Middle frontal gyrus (tissue), 1 donor: ENCODE results near the gene REEP1.
"Not testable (repeated sequence)": the region's sequence is repeated elsewhere in the genome, so short reads cannot be mapped to it uniquely, and the experiment has no call there.

ENCODE experiments used
- DNase-seq: peaks from one replicate; pipeline ENCODE4 v3.0.0-alpha.2; 2015; ENCODE audit warnings: low spot score; ENCODE audit errors: extremely low spot score

REEP1 gene

DNA sequence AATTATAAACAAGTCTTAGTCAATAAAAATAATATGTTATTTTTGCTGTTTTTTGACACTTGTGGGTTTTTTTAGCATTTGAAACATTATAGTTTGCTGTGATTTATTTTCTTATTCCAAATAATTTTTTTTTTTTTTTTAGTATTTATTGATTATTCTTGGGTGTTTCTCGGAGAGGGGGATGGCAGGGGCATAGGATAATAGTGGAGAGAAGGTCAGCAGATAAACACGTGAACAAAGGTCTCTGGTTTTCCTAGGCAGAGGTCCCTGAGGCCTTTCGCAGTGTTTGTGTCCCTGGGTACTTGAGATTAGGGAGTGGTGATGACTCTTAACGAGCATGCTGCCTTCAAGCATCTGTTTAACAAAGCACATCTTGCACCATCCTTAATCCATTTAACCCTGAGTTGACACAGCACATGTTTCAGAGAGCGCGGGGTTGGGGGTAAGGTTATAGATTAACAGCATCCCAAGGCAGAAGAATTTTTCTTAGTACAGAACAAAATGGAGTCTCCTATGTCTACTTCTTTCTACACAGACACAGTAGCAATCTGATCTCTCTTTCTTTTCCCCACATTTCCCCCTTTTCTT is 8.5 kb upstream of the REEP1 start:
- not testable (repeated sequence) for DNase-seq

DNA sequence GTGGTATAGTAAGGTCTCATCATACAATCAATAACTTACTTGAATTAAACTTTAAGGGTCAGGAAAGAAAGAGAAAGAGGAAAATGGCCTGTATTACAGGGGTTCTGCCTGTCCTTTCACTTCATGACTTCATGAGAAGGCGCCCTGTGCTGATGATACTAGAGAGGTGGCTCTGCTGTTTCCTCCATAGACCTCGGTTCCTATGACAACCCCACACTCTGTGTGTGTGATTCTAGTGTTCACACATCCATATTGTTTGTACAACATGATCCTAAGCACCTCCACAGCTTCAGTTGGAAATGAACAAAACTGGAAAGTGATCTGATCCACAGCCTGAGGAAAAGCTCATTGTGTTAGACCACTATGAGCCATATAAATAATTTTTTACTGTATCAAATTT is 7.0 kb upstream of the REEP1 start:
- no peak for DNase-seq

DNA sequence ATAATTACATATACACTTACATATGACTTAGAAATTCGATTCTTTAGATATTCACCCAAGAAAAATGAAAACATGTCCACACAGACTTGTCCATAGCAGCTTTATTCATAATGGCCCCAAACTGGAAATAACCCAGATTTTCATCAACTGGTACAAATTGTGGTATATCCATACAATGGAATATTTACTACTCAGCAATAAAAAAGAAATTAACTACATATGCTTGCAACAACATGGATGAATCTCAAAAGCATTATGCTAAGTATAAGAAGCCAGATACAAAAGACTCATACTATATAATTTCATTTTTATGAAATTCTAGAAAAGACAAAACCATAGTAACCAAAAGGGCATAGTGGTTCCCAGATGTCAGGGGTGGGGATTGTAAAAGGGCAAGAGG is 5.1 kb upstream of the REEP1 start:
- DNase-seq, result no peak

DNA sequence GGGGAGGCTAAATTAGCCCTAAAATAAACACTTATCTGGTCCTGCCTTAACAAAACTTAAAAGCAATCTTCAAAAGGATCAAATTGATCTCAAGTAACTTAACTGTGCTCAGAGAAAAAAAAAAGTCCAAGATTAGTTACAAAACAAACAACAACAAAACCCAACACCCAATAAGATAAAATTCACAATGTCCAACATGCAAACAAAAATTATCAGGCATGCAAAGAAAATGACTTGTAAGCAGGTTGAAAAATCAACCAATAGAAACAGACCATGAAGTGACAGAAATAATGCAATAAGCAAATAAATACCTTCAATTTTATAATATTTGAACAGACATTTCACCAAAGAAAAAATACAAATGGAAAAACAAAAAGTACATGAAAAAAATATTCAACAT is 4.0 kb upstream of the REEP1 start:
- DNase-seq, result no peak

DNA sequence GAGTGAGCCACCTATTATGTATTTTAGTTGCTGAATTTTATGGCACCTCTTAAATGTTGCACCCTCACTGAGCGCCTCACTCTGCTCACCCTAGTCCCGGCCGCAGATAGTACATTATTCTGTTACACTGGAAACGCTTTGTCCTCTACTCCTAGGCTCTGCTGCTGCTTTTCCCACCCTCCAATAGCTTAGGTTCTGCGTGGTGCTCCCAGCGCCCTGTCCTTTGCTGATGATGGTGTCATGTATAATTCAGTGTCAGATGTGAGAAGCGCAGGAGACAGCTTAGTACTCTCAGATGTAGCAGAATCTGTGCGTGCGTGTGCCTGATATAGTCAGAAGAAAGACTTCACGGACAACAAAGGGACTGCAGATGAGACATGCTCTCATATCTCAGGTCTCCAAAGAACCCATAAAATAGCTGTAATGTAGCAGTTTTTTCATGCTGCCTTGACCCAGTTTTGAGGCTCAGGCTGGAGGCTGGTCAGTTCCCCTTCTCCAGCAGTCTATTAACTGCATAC is 1.4 kb upstream of the REEP1 start:
- DNase-seq, result no peak

DNA sequence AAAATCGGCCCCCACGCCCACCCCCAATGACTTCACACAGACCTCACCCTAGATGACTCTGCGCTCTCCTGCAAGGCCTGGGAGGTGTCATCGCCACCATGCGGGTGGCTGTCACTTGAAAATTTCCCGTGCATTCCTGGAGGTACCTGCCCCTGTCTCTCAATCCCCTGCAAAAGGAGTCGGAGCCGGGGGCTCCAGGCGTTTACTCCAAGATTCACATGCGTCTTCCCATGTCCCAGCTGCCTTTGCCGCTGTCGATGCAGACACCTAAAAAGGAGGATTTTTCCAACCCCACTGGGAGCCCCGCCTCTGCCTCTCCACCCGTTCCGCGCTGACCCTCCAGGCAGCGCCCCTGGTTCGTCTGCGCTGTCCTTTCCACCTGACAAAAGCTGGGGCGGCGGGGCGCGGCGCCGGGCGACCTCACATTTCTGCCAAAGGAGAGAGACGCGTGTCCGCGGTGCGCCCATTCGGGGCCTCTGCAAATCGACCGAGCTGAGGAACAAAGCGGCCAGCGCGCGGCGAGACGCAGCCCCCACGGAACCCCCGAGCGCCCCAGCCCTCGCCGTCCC is 667 bp downstream of the REEP1 start:
- DNase-seq, result no peak

DNA sequence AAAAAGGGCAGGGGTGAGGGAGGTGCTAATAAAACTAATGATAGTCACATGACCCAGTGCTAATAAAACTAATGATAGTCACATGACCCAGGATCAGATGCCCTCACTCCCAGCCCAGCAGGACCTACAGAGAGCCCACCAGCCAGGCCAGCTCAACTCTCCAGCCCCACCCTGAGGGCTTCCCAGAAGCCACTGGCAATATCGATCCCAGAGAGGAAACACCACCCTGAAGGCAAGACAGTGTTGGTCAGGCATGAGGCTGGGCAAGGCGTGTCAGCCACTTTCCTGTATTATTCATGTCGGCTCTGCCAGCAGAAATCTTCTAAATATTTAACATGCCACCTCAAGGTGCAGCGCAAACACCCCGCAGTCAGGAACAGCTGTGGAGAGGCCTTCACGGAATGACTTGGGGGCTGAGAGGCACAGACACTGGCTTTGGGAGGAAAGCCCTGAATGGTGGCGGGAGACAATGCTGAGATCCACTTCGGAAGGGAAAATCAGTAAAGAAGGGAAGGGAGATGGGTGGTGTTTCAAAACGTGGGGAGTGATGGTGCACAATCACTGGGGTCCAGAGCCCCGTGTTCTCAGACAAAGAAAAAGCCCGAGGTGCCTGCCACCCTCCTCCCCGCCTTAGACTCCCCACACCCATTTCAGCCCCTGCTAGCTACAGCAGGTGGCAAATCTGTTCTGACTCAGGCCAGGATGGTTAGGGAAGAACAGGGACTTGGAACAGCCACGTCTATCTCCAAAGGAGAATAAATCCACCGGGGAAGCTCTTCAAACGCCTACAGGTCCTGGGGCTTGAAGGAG is 1.4 kb downstream of the REEP1 start:
- no peak for DNase-seq

DNA sequence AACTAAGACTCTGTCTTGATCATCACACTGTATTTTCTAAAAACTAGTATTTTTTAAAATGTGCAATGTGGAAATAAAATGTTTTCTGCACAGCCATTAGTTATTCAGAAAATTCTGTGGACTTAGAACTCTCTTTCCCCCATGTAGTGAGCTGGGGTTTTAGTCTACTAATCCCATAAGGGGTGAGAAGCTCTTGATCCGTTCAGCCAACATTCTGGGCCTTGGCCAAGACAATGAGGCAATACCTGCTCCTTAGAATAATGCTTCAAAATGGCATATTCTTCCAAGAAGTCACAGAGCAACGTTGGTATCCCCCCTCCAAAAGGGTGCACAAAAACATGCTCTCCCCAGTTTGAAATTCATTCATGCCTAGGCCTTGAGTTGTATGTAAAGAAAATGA is 4.0 kb downstream of the REEP1 start:
- no peak for DNase-seq

DNA sequence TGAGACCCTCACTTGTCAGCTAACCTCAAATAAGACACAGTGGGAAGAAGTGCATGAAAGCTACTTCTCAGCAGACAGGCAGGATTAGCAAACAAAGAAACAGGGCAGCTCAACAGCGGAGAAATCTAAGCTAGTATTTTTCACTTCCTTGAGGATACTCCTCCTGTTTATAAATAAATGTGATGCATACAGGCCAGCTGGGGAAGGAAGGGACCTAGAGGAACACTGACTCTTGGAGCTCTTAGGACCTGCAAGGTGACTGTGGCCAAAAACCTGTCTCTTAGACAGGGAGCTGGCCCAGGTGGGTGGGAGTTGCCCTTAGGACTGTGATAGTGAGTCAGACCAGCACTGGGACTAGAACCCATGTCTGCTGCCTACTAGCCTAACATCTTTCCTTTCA is 4.8 kb downstream of the REEP1 start:
- DNase-seq, result no peak

DNA sequence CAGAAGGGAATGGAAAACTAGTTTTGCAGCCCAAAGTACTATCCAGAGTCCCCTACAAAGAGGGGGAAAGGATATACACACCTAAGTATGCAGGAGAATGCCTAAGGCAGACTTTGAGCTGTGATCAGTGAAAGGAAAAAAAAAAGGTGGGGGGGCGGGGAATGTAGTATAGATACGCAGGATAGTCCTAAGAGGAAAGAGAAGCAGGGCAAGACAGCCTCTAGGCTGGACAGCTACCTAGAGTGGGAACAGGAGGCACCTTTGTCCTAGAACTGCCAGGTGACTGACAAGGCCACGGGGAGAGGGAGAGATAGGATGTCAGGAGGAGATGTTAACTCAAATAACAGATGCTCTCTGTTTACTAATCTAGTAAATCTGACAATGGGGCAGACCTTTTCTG is 6.0 kb downstream of the REEP1 start:
- no peak for DNase-seq

DNA sequence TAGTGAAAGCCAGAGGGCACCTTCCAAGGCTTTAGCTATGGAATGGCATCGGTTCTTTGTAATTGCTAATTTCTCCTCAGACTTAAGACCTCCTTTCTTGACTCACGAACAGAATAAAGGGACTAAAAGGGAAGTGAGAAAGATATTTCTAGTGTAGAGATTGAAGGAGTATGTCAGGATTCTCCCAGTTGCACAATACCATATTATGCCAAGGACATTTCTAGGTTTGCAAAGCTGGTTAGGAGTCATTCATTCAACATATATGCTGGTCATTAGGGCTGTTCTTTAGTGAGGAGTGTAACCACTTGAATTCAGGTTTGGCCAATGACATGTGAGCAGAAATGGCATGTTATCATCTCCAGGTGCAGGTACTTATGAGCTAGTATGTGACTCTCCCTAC is 7.4 kb downstream of the REEP1 start:
- DNase-seq, result no peak

DNA sequence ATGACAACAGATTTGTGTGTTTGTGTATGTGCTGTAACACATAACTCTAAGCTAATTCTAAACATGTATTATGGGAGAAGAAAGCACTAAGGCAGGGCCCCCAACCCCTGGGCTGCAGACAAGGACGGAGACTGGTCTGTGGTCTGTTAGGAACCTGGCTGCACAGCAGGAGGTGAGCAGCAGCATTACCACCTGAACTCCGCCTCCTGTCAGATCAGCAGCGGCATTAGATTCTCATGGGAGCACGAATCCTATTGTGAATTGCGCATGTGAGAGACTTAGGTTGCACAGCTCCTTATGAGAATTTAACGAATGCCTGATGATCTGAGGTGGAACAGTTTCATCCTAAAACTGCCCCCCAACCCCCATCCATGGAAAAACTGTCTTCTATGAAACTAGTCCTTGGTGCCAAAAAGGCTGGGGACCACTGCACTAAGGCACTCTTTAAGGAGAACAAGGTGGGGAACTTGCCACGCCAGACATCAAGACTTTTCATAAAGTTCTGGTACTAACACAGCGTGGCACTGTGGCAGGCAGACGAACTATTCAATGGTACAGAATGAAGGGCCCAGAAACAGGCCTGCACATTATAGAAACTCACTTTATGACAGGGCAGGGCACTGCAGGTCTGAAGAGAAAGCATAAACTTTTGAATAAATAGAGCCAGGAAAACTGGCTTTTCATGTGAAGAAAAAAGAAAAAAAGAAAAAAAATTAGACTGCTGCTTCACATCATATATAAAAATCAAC is 14.0 kb downstream of the REEP1 start:
- no peak for DNase-seq

DNA sequence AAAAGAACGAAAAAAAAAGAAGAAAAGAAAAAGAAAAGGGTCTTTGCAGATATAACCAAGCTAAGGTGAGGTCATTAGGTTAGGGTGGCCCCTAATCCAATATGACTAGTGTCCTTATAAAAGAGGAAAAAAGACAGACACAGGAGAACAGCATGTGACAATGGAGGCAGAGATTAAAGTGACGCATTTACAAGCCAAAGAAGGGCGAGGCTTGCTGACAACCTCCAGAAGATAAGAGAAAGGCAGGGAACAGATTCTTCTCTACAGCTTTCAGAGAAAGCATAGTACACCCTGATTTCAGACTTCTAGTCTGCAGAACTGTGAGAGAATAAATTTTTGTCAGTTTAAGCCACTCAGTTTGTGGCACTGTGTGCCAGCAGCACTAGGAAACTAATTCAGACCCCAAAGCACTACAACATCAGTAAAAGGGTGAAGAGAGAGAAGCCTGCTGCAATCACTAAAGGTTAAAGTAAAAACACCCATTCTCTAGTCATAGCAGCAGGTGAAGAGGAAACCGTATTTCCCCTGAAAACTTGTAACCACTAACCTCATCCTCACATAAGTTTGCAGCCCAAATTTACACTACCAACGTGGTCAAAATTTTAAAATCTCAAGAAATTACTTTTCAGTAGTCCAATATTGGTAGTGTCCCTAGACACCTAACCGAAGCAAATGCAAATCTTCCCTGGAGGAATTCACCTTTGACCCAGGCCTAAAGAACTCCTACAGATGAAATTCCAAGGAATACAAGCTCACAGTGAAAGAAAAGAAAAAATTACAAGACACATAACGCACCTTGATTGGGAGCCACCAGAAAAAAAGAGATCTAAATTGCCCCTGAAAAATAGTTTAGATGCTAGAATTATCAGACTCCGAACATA is 17.5 kb downstream of the REEP1 start:
- no peak for DNase-seq

DNA sequence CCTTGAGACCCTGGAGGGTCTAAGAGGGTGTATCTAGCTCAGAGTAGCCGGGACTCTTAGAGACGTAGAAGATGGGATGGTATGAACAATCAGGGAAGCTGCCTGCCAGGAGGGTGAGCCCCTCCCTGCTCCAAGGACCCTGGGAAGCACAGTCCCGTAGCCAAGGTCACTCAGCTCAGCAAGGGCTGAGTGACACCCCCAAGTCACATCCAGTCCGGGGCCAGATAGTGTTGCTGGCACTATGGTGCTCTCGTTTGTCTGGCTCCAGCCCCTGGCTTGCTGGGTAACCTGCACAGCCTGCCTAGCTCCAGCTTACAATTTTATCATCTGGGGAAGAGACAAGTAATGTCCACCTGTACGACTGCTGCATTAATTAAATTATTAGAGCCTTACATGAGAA is 22.3 kb downstream of the REEP1 start:
- no peak for DNase-seq

DNA sequence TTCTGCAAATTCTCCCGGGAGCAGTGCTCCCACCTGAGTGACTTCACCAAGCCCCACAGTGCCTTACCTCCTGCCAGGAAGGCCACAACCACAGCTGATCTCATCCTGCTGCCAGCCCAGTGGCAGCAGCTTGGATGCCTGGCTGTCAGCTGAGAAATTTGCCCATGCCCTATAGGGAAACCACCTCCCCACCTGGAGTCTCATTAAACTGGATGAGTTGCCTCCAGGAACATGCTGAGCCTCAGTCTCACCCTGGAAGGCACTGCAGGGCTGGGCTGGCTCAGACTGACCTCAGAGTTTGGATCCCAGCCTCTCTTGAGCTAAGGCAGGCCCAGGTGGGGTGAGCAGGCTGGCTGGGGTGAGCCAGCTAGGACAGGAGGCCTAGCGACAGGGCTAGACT is 23.3 kb downstream of the REEP1 start:
- DNase-seq, result no peak

DNA sequence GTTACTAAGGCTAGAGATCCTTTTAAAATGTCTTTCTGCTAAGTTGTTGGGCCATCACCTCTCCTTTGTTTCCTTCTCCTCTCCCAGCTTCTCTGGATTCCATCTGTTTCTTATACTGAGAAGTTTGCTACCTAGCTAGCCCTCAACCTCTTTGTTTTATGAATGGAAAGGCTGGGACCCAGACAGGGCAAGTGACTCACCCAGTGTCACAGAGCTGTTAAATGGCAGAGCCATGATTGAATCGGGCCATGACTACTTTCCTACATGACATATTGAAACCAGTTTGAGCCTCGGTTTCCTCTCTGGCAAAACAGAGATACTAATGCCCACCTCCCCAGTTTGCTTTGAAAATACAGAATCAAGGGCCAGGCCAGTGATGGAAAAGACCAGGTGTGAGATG is 24.1 kb downstream of the REEP1 start:
- DNase-seq, result no peak

DNA sequence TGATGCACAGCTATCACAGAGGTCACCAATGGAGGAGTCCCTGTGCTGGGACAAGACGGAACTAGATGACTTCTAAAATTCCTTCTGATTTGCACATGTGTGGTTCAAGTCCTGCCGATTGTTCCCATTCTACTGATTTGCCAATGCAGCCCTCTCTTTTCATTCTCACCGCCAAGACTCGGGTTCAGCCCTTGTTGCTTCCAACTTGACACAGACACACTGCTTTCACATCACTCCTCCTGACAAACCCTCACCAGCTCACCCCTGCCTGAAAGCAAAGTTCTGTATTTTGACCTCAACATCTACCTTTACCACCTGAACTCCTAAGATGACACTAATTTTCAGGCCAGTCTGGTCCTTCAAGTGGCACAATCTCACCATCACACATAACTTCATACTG is 25.5 kb downstream of the REEP1 start:
- no peak for DNase-seq

DNA sequence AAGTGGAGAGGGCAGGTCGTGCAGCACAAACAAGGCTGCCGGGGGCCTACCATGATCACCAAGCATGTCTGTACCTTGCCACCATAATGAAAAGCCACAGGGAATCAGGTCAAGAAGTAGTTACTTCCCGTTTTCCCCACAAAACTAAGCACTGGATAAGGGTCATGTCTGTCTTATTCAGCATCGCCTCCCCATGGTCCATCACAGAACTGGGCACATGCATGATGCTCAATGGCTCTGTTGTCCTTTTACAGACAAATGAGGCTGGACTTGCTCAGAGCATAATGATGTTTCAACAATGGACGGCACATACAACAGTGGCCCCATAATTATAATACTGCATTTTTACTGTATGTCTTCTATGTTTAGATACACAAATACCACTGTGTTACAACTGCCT is 27.5 kb downstream of the REEP1 start:
- DNase-seq, result no peak

DNA sequence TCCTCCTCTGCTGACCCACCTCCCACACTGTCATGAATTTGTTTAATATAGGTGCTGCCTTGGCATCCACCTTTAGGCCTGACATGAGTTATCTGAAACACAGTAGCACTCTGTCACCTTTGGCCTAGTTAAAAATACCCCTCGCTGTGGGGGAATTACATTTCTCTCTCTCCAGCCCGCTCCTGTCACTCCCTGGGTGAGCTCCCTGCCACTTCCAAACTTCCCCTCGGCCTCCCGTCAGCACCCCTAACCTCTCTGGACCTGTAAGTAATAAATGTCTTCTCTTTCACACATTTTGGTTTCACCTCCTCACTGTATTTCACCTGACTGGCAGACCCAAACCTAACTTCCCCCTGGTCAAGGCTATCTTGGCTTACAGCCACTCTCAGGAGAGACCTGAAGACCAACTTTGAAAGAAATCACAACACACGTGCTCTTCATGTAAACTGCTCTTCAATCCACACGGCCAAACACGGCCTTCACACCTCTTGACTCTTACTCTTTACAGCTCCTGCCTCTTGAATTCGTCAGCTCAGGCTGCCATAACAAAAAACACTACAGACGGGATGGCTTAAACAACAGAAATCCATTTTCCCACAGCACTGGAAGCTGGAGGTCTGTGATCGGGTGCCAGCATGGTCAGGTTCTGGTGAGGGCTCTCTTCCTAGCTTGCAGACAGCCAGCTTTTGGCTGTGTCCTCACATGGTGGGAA is 28.3 kb downstream of the REEP1 start:
- no peak for DNase-seq

DNA sequence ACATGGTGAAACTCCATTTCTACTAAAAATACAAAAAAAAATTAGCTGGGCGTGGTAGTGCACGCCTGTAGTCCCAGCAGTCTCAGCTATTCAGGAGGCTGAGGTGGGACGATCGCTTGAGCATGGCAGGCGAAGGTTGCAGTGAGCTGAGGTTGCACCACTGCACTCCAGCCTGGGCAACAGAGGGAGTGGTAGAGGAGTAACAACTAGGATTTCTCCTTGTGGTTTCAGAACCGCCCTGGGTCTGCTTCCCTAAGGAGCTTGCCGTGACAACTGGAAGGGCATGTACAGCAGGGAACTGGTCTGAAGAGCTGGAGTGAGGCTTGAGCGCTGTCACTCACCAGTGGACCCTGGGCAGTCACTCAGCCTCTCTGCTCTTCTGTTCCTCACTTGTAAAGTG is 29.1 kb downstream of the REEP1 start:
- no peak for DNase-seq
